ENCODE results near the gene FAM222B.
"Not testable (repeated sequence)": the region's sequence is repeated elsewhere in the genome, so short reads cannot be mapped to it uniquely, and the experiment has no call there.

FAM222B gene, protein sequence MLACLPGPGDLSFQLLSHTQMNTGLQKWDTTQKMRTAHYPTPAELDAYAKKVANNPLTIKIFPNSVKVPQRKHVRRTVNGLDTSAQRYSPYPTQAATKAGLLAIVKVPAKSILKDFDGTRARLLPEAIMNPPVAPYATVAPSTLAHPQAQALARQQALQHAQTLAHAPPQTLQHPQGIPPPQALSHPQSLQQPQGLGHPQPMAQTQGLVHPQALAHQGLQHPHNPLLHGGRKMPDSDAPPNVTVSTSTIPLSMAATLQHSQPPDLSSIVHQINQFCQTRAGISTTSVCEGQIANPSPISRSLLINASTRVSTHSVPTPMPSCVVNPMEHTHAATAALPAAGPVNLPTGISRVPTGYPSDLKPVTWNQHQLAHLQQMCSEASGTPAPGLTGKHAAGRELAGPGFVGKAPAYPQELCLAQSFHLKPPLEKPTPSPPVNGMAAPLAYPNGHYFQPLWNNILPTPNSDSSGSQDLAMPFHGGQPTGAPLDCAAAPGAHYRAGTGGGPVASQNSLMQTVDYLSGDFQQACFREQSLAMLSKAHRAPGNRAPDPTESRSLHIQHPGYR

DNA sequence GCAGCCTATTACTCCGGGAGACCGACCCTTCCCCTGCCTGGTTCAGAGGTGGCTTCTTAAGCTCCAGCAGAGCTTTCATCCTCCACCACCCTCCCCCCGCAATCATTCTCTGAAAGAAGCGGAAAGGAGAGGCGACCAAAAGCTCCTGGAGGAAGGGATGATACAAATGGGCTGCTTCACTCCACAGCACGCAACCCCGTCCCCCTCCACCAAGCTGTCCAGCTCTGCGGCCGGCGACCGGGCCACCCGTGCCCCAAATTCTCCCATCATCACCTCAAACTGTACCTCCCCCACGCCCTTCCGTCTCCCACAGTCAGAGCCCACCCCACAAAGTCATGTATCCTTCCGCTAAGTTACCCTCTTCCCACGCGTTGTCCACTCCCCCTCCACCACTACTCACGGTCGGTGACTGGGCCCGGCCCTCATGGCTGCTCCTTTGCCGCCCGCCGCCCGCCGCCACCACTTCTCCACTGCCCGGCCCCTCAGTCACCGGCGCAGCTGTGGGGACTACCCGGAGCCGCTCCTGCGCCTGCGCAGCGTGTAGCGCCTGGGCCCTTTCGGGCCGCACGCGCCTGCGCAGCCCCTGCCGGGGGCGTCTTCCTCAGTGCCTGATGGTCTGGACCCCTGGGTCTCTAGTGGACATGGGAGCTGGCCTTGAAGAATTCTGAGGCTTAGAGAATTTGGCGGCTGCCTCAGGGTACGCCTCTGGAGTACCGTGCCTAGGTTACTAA is at the start of gene FAM222B:
FAM222B (minus strand) TSS at position 509 of the 731 bp plus-strand sequence. CDS start 76,123 bp downstream, outside the sequence.
- DNase-seq = peak; percentile 83

DNA sequence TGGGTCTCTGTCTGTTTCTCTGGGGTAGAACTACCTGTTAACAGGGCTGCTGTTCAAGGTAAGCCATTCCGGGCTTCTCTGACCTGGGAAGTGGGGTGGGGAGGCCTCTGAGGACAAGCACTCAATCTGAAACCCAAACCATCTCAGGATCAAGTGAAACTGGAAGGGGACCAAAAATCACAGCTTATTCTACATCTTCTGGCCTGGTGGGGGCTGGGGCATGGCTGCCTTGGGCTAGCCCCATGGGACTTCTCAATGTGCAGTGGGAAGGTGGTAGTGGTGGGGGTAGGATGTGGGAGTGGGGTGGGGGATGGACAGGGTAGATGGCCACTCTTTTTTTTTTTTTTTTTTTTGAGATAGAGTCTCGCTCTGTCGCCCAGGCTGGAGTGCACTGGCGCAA is 49.4 kb upstream of the FAM222B start:
- DNase-seq = no peak

DNA sequence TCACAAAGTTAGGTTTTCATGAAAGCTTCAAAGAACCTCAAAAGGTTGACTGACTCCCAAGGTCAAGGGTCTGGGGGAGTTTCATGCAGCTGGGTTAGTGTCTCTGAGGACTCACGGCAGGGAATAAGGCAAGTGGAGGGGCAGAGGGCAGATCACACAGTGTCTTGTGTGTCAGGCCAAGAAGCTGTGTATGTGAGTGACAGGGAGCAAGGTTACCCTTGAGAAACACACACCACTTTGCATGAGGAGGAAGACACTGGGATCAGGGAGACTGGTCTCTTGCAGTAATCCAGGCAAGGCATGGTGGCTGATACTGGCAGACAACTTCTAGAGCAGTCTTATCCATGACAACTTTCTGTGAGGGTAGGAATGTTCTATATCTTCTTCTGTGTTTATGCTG is 48.6 kb upstream of the FAM222B start:
- no peak for DNase-seq

DNA sequence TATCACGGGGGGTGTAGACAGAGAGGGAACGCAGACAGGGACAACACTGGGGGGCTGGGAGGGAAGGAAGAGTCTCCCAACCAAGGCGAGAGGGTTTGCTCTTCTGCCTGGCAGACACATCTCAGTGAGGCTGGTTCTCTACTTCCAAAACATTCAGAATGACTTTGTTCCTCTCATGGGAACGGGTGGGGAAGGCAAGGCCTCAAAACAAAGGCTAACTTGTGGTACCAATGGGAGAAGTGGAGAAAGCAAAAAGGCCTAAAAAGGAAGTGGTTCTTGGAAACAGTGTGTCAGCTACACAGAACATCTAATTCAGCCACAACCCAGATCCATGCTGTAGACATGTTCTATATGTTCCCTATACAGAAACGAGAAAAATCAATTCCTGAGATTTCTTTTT is 47.4 kb upstream of the FAM222B start:
- DNase-seq = no peak

DNA sequence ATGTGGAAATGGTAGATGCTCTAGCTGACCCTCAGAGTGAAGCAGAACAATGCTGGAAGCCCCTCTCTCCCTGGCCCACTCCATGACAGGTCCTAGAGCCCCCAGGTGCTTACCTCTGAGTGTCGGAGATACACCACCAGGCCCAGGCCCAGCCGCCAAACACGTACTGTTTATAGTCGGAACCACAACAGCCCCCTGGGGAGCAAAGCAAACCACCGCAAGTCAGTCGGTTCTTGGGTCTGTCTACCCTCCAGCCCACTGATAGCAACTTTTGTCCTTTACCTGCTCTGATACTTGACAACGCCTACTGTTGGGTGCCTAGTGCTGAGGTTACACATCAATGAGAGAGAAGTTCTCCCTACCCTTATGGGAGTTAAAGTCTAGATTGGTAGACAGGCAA is 46.2 kb upstream of the FAM222B start:
- no peak for DNase-seq

DNA sequence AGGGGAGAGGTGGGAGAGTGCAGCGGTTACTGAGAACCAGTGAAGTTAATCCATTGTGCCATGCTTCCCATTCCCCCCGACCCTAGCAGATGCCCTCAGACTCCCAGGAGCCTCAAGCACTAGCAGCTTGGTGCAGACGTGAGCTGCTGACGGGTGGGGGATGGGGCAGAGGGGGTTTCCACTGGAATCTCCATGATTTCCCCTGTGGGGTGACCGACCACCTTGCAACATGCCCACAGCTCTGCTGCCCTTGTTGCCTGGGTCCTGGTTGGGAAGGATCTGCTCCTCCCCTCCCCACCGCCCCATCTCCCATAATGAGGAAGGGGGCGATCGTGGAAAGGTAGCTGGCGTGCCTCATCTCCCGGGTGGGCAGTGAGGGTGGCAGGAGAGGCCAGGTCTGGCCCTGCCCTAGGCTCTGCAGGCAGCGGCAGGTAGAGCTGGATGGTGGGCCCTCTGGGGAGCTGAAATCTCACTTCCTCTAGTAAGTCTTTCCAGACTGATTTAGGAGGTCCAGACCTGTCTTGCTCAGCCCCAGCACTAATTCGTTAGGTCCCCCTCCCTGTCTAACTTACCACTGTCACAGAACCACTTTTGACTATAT is 45.4 kb upstream of the FAM222B start:
- no peak for DNase-seq

DNA sequence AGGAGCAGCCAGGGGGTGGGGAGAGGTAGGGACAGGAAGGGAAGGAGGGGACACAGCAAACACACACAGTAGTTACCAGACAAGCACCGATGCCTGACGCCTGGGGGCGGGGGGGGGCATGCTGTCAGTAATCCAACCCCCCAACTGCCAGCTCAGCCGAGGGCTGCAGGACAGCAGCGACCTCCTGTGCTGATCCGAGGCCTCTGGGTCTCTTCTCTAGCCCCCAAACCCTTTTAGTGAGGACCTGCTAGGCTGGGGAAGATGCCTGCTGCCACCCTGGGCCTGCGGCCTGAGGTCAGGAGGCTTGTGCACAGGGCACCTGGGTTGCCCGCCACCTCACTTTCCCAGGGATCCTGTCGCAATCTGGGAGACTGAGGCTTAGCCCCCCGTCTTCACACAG is 43.4 kb upstream of the FAM222B start:
- DNase-seq = no peak

DNA sequence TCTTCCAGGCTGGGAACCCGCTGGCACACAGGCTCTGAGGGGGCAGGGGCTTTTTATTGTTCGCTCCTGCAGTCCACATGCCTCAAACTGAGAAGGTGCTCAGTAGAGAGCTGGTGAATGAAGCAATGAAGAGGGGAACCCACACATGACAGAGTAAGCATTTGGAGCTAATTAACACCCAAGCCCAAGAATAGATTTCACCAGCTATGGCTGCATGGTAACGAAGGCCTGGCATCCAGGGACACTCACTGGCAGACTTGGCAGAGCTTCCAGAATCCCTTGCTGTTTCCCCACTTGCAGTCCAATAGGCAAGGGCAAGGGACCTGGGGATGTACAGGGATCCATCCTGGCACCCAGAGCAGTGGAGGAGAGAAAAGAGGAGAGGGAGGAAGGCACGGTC is 42.8 kb upstream of the FAM222B start:
- DNase-seq = no peak

DNA sequence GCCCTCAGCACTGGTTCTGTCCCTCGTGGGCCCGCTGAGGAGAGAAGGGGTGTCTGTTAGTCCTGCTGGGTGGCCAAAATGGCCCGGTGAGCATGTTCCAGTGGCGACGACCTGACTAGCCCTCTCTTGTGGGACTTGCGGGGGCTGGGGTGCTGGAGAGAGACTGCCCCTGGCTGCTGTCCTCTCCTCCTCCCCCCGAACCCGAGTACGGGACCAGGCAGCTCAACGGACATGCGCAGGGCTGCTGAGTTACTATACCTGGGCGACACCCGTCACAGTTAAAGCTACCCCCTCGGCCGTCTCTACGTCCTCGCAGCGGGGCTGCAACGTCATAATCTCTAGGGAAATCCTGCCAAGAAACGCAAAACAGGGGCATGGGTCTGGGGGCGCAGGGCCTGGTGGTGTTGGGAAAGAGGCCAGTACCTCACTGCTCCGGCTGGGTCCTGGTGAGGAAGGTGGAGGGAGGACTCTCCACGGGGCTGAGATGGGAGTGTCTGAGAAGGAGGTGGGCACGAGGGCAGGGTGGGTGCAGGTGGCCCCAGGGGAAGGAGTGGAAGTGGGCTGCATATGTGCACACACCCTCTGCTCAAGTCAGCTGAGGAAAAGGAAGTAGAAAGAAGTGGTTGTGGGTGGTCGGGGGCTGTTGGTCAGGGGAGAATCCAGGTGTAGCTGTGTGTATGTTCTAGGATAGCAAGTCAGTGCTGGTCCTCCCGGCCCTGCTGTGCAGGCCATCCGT is 41.5 kb upstream of the FAM222B start:
- DNase-seq = no peak

DNA sequence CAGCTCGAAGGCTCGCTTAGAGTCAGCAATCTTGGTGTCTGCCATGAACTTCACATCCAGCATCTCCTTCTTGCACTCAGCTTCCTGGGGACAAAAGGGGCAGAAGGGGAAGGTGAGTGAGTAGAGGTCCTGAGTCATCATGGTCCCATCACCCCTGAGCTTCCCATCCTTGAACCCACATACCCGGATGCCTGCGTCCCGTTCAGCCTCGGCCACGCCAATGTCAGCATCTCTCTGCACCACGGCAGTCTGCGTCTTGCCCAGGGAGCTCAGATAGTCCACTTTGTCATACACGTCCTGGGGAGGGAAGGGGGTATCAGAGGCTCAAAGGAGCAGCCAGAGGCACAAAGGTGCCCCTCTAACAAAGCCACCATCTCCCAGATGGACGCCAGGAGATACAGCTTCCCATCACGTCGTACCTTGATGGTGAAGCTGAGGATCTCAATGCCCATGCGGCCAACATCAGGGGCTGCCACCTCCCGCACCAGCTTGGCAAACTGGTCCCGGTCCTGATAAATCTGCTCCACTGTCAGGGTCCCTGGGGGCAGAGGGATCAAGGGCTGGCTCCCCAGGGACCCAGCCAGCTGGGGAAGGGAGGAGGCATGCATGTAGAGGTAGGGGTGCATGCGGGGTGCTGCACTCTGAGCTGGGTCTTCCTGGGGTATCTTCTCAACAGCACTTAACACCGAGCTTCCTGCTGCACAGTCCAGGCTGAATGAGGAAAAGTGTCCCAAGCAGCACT is 39.7 kb upstream of the FAM222B start:
- DNase-seq = no peak

DNA sequence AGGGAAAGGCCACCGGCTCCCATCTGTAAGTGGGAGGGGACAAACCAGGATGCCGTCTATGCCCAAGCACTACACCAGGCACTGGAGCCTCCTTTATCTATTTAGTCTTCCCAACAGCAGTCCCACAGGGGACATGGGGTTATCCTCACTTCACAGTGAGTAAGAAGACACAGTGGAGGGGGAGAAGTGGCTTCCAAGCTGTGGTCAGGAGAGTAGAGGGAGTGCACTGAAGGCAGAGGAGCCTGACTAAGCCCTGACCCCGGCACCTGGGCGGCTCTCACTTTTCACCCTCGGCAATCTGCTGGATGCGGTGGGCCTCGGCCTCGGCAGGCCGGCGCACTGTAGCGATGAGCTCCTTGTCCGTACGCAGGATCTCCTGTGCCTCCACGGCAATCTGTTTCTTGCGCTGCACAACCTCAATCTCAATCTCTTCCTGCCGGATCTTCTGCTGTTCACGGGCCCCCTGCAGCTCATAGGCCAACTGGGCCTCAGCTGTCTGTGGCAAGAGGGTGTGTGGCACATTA is 39.0 kb upstream of the FAM222B start:
- DNase-seq = no peak

DNA sequence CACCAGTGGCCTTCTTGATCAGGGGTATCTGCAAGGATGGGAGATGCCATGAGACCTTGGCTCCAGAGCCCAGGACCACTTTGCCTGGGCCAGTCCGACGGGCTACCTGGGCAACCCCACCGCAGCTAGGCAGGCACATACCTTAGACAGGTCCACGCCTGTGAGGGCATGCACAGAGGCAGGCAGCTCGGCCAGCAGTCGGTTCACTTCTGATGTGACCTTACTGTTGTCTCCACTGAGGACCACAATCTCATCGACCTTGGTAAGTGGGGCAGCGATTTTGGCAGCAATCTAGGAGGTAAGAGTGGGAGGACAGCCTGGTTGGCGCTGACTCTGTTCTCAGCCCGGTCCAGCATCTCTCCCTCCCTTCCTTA is 38.0 kb upstream of the FAM222B start:
- DNase-seq = no peak

DNA sequence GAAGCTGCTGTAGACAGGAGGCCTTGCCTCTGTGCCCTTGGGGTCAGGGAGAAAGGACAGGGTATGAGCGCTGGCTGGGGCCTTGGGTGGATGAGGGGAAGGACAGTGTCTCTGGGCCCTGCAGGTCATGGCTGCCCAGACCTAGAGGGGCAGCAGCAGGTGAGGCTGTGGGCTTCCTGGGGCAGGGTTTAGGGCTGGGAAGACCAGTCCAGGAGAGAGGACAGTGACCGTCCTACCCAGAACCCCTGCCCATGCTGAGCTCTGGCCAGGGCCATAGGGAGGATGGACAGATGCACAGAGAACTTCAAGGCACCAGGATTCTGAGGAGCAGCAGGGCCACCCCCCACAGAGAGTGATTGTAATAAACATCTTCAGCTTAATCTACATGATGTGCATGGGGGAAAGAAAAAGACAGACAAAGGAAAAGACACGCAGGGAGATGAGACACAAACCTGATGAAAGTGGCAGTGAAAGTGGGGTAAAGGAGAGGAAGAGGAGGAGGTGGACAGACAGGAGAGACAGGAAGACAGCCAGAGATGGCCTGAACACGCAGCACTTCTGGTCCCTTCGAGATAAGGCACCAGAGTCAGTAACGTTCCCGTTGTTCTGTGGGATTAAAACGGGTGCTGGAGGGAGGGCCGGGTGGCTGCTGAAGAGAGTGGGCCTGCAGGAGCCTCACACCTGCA is 37.4 kb upstream of the FAM222B start:
- no peak for DNase-seq

DNA sequence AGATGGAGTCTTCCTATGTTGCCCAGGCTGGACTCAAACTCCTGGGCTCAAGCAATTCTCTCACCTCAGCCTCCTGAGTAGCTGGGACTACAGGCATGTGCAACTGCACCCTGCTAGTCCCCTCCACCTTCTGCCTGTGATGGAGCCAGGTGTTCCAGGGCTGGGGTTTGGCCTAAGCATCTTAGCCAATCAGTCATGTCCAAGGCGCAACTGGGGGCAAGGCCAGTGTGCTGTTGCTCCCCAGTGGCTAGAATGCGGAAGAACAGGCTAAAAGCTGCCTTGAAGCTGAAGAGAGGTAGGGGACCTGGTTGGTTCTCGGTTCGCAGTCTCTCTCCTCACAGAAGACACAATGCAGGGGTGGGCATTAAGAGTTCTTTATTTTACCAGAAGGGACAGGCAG is 36.4 kb upstream of the FAM222B start:
- peak; percentile 29 for DNase-seq

DNA sequence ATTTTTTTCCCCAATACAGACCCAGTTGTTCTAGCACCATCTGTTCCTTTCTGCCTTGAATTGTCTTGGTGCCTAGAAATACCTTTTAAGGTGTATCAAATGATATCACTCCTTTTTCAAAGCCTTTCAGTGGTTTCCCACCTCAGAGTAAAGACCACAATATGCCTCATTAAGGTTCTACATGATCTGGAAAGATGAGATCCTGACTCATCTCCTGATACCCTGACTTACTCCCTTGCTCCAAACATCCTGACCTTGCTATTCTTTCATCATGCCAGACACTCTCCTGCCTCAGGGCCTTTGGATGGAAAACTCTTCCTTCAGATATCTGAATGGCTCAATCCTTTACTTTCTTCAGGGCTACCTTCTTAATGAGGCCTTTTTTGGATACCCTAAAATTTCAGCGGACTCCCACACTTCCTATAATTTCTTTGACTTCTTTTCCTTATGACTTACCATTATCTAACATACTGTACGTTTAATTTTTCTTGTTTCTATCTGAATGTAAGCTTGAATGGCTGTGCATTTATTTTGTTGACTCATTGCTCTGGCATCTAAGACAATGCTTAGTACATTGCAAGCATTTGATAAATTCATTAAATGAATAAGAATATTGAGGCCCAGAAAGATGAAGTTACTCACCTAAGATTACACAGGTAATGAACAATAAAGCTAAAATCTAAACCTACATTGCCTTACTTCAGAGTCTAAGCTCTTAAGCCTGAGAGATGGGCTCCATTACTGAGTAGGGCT is 35.7 kb upstream of the FAM222B start:
- no peak for DNase-seq

DNA sequence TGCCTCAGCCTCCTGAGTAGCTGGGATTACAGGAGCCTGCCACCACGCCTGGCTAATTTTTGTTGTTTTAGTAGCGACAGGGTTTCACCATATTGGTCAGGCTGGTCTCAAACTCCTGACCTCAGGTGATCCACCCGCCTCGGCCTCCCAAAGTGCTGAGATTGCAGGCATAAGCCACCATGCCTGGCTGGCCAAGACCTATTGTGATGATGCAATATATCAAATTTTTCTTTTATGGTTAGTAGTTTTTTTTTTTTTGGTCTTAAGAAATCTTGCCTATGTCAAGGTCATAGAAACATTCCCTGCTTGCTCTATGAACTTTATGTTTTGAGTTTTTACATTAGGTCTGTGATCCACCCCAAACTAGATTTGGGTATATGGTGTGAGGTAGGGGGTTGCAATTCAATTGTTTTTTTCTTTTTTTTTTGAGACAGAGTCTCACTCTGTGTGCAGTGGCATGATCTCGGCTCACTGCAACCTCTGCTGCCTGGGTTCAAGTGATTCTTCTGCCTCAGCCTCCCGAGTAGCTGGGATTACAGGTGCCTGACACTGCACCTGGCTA is 34.6 kb upstream of the FAM222B start:
- DNase-seq = not testable (repeated sequence)

DNA sequence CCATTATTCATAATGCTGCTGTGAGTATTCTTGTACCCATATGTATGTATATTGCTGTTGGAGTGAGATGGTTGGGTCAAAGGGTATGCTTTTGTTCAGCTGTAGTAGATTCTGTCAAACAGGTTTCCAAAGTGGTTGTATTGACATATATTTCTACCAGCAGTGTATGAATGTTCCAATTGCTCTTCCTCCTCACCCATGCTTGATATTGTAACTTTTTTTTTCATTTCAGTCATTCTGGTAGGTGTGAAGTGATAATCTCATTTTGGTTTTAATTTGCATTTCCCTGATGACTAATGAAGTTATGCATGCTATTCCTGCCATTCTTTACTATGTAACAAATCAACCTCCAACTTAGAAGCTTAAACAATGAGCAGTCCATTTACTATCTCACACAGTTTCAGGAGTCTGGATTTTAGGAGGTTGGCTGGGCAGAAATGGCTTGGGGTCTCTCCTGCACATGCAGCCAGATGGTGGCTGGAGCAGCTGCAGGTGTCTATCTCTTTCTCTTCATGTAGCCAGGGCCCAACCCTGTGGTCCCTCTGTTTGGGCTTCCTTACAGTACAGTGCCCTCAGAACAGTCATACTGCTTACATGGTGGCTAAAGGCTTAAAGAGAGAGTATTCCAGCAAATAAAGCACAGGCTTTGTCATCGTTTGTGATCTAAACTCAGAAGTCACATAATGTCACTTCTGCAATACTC is 33.4 kb upstream of the FAM222B start:
- no peak for DNase-seq

DNA sequence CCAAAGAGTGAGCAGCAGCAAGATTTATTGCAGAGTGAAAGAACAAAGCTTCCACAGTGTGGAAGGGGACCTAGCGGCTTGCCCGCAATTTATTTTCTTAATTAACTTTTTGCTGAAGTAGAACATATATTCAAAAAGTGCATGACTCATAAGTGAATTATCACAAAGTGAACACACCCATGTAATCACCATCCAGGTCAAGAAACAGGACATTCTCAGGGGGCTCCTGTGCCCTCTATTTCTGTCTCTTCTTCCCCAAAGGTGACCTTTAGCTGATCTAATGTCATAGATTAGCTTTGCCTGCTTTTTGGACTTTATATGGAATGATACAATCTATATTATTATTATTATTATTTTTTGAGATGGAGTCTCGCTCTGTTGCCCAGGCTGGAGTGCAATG is 32.2 kb upstream of the FAM222B start:
- no peak for DNase-seq

DNA sequence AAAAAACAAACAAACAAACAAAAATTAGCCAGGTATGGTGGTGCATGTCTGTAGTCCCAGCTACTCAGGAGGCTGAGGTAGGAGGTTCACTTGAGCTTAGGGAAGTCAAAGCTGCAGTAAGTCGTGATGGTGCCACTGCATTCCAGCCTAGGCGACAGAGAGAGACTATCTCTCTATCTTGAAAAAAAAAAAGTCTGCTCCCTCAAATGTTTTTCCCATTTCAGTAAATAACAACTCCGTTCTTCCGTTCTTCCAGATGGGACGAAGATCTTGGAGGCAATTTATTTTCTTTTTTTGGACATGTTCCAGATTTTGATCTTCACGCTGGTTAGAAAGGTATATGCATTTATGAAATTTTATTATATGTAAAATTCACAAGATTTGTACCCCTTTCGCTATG is 31.2 kb upstream of the FAM222B start:
- no peak for DNase-seq

Measured in NCI-H1105 (cell line).